Endothelial cell of umbilical vein (primary cell): ENCODE data around the gene MSH3. TPM values are rescaled to one million over a fixed set of nuclear protein-coding genes. Genes with fewer than 3 reads are reported as not detected.
"Not testable (repeated sequence)": the region's sequence is repeated elsewhere in the genome, so short reads cannot be mapped to it uniquely, and the experiment has no call there.

Experiments used
- BruUV-seq: library from RNA; stranded (reverse); fragments of 400-500 nt; replicated peaks from 2 replicates; lab custom pipeline; 2021; lab: Mats Ljungman, UMichigan
- CTCF ChIA-PET: fragments of 300-600, 350-600 bp; sonication (Branson Sonifier 250); formaldehyde crosslinking; loops from one replicate; lab custom pipeline; 2021; ENCODE audit warnings: antibody characterized with exemption, inconsistent platforms; lab: Charles Lee
- POLR2A ChIA-PET: fragments of 300-600, 350-600 bp; sonication (Branson Sonifier 250); formaldehyde crosslinking; loops from one replicate; lab custom pipeline; 2021; ENCODE audit warnings: antibody characterized with exemption, inconsistent platforms; lab: Charles Lee
- DNase-seq: peaks from one replicate; pipeline ENCODE4 v3.0.0-alpha.2; 2011; ENCODE audit warnings: low read depth, low spot score
- FAIRE-seq: peaks from 2 replicates; lab custom pipeline; 2011; peaks lifted over from hg19 to GRCh38; lab: Jason Lieb, UNC
- H2AFZ ChIP-seq: 2 replicates; pipeline ENCODE4 v1.6.0; 2012; ENCODE audit warnings: low read depth, low read length, control low read depth, inconsistent platforms
- H3K27ac ChIP-seq: 2 replicates; pipeline ENCODE4 v1.5.1; 2011; ENCODE audit warnings: low read depth, mild to moderate bottlenecking, control low read depth, low read length, moderate library complexity; ENCODE audit not compliant: insufficient read depth
- H3K27me3 ChIP-seq, 2 experiments: 2 replicates each; pipeline versions ENCODE4 v1.6.0 to v1.6.1; 2011; ENCODE audit warnings: low read length in 2 of 2, mixed read lengths in 1 of 2; ENCODE audit not compliant: control insufficient read depth in 2 of 2, insufficient read depth in 2 of 2
- H3K36me3 ChIP-seq, 2 experiments: 2 replicates in 1 of 2; 3 replicates in 1 of 2; pipeline ENCODE4 v1.5.1; 2011; ENCODE audit warnings: low read length in 2 of 2, mild to moderate bottlenecking in 1 of 2, moderate library complexity in 1 of 2; ENCODE audit not compliant: control insufficient read depth in 2 of 2, insufficient read depth in 2 of 2; ENCODE audit errors: extremely low read depth in 1 of 2
- H3K4me1 ChIP-seq: 3 replicates; pipeline ENCODE4 v1.5.1; 2011; ENCODE audit warnings: mild to moderate bottlenecking, low read length; ENCODE audit not compliant: control insufficient read depth, insufficient read depth; ENCODE audit errors: extremely low read depth
- H3K4me2 ChIP-seq: 2 replicates; pipeline ENCODE4 v1.6.1; 2011; ENCODE audit warnings: low read length, control low read depth, mixed read lengths; ENCODE audit not compliant: insufficient read depth
- H3K4me3 ChIP-seq, 3 experiments: fragments of 200-600 bp in 1 of 3; sonication (generic), shearing (Covaris generic) in 1 of 3; replicated peaks in 1 of 3; 2 replicates each; pipeline ENCODE4 v1.5.1; 2011 to 2016; ENCODE audit warnings: control low read depth in 3 of 3, low read length in 3 of 3, mild to moderate bottlenecking in 2 of 3, inconsistent platforms in 1 of 3, low read depth in 1 of 3, moderate library complexity in 1 of 3; ENCODE audit not compliant: insufficient read depth in 1 of 3
- H3K79me2 ChIP-seq: 2 replicates; pipeline ENCODE4 v1.6.0; 2012; ENCODE audit warnings: low read length, inconsistent platforms; ENCODE audit not compliant: control insufficient read depth, insufficient read depth
- H3K9ac ChIP-seq: replicated peaks from 2 replicates; pipeline ENCODE3; 2011; ENCODE audit warnings: low read length, control low read depth; ENCODE audit not compliant: insufficient read depth; ENCODE audit errors: extremely low read depth
- H3K9me1 ChIP-seq: replicated peaks from 3 replicates; pipeline ENCODE4 v1.6.0; 2011; ENCODE audit warnings: mild to moderate bottlenecking, low read length; ENCODE audit not compliant: control insufficient read depth, insufficient read depth; ENCODE audit errors: extremely low read depth
- H3K9me3 ChIP-seq: replicated peaks from 2 replicates; pipeline ENCODE4 v1.5.1; 2012; ENCODE audit warnings: low read length, inconsistent platforms; ENCODE audit not compliant: control insufficient read depth, insufficient read depth
- H4K20me1 ChIP-seq: replicated peaks from 2 replicates; pipeline ENCODE3; 2011; ENCODE audit warnings: mild to moderate bottlenecking, low read length; ENCODE audit not compliant: control insufficient read depth, insufficient read depth; ENCODE audit errors: extremely low read depth
- EZH2 ChIP-seq: IDR thresholded peaks from 2 replicates; pipeline ENCODE4 v1.6.1; 2012; ENCODE audit warnings: borderline replicate concordance, low read depth, mild to moderate bottlenecking, moderate library complexity, low read length, inconsistent platforms; ENCODE audit not compliant: severe bottlenecking
- FOS ChIP-seq: IDR thresholded peaks from 2 replicates; pipeline ENCODE4 v1.6.1; 2011; ENCODE audit warnings: mild to moderate bottlenecking, low read length, moderate library complexity, borderline replicate concordance; ENCODE audit not compliant: insufficient read depth
- GATA2 ChIP-seq: IDR thresholded peaks from 2 replicates; pipeline ENCODE4 v1.7.0; 2011; ENCODE audit warnings: low read depth, mild to moderate bottlenecking, moderate library complexity, mixed read lengths, low read length; ENCODE audit not compliant: insufficient read length, insufficient read depth
- JUN ChIP-seq: IDR thresholded peaks from 2 replicates; pipeline ENCODE4 v1.6.1; 2011; ENCODE audit warnings: borderline replicate concordance, low read depth; ENCODE audit not compliant: insufficient read length, insufficient read depth
- MAX ChIP-seq: IDR thresholded peaks from 2 replicates; pipeline ENCODE4 v1.6.1; 2011; ENCODE audit not compliant: insufficient read depth, insufficient read length
- MYC ChIP-seq: IDR thresholded peaks from one replicate; pipeline ENCODE4 v1.6.1; 2011; ENCODE audit warnings: mild to moderate bottlenecking, low read depth, low read length
- POLR2A ChIP-seq: IDR thresholded peaks from 2 replicates; pipeline ENCODE4 v1.6.1; 2012; ENCODE audit warnings: low read depth, mild to moderate bottlenecking, control low read depth, low read length
- POLR2AphosphoS5 ChIP-seq: IDR thresholded peaks from 2 replicates; pipeline ENCODE4 v1.6.1; 2012; ENCODE audit warnings: low read depth, mild to moderate bottlenecking, control low read depth, low read length, moderate library complexity; ENCODE audit not compliant: insufficient read depth
- dilution Hi-C: fragments of 300-500 bp; cut with MboI; formaldehyde crosslinking; loops from one replicate; pipeline ENCODE4 v1.15.0; 2019; ENCODE audit warnings: low sequenced_read_pairs; ENCODE audit not compliant: extremely low pct_ligation_motif_present
- intact Hi-C: fragments of 100-400 bp; cut with micrococcal nuclease; formaldehyde crosslinking; loops from one replicate; pipeline ENCODE4 v1.10.0; 2022
- polyA plus RNA-seq, 4 experiments: library from polyadenylated mRNA; depleted of rRNA in 3 of 4; stranded (reverse) in 3 of 4; unstranded in 1 of 4; fragments of >200 nt; gene quantifications; 2 replicates each; pipeline versions ENCODE4 v1.2.1 to v1.2.3, GENCODE V29; 2011 to 2012; ENCODE audit warnings: missing spikeins in 1 of 4
- total RNA-seq: library from RNA; stranded (reverse); gene quantifications from 2 replicates; pipeline ENCODE4 v1.2.3, GENCODE V29; 2021
- TF ChIP-seq, protein P1 (sequence below), 2 donors: IDR thresholded peaks; 1 replicate in 1 of 2; 2 replicates in 1 of 2; pipeline ENCODE4 v1.5.1; 2011; ENCODE audit warnings: low read length in 2 of 2, mild to moderate bottlenecking in 2 of 2, moderate library complexity in 2 of 2, control low read depth in 1 of 2, inconsistent platforms in 1 of 2, low read depth in 1 of 2; ENCODE audit not compliant: insufficient read depth in 1 of 2; ENCODE audit errors: extremely low read depth in 1 of 2

The MSH3 gene
- total and polyA plus RNA-seq, 2 donors (not counting 3 experiments of a cell fraction or from before 2014, with no cell fraction given), result 2.0 to 13.0 TPM

- Histone ChIP-seq H3K9me3 (no peaks in the 10 kb centered on the region), H3K4me1 (no peaks in the 10 kb centered on the region), H3K4me2 (no peak overlapping the region), H3K79me2 (no peaks in the 10 kb centered on the region), H3K27ac (no peak overlapping the region), H3K9me1 (no peaks in the 10 kb centered on the region), H3K27me3 (no peaks in the 10 kb centered on the region), H3K9ac (no peak overlapping the region), H3K36me3 (no peaks in the 10 kb centered on the region), H3K4me3 (no peak overlapping the region), H2AFZ (no peak overlapping the region), H4K20me1 (no peaks in the 10 kb centered on the region)
- no peak for TF ChIP-seq POLR2A
- no peak for TF ChIP-seq MAX
- no peak for TF ChIP-seq POLR2AphosphoS5
- TF ChIP-seq GATA2, result no peak
- TF ChIP-seq EZH2, result no peak
- no peak for TF ChIP-seq FOS
- no peak for TF ChIP-seq JUN
- TF ChIP-seq, protein P1, sequence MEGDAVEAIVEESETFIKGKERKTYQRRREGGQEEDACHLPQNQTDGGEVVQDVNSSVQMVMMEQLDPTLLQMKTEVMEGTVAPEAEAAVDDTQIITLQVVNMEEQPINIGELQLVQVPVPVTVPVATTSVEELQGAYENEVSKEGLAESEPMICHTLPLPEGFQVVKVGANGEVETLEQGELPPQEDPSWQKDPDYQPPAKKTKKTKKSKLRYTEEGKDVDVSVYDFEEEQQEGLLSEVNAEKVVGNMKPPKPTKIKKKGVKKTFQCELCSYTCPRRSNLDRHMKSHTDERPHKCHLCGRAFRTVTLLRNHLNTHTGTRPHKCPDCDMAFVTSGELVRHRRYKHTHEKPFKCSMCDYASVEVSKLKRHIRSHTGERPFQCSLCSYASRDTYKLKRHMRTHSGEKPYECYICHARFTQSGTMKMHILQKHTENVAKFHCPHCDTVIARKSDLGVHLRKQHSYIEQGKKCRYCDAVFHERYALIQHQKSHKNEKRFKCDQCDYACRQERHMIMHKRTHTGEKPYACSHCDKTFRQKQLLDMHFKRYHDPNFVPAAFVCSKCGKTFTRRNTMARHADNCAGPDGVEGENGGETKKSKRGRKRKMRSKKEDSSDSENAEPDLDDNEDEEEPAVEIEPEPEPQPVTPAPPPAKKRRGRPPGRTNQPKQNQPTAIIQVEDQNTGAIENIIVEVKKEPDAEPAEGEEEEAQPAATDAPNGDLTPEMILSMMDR (IDR thresholded peaks at IDR 0.05; ENCODE audit: extremely low read depth in 1 of 2, insufficient read depth in 1 of 2, low read depth in 1 of 2, low read length in 2 of 2), result no peak
- TF ChIP-seq MYC, result no peak
- DNase-seq (no peak), FAIRE-seq (no peak)
- BruUV-seq, result no TSS peak
- CTCF ChIA-PET, result no interaction called here
- intact Hi-C loops, result no loop called here
- POLR2A ChIA-PET, result no interaction called here
- dilution Hi-C loops, result no loop called here
Measured at GRCh38 chr5:80782626-80783025, 128.2 kb downstream of the MSH3 start.

DNA sequence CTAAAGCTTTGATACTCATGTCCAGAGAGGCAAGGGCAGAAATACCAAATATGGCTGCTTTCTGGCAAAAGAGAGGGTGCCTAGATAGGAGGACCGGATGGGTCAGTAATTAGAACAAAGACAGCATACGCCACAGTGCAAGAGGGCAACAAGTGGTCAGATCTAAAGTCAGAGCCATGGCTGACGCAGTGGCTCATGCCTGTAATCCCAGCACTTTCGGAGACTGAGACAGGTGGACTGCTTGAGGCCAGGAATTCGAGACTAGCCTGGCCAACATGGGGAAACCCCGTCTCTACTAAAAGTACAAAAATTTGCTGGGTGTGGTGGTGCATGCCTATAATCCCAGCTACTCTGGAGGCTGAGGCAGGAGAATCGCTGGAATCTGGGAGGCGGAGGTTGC lies 129.3 kb downstream of the MSH3 start:
- POLR2A ChIA-PET, H3K9me1 ChIP-seq, BruUV-seq, H2AFZ ChIP-seq, H3K4me1 ChIP-seq, H3K27me3 ChIP-seq, H3K9ac ChIP-seq, dilution Hi-C loops, H3K36me3 ChIP-seq, FAIRE-seq, H4K20me1 ChIP-seq, H3K27ac ChIP-seq, intact Hi-C loops, DNase-seq, H3K4me3 ChIP-seq, CTCF ChIA-PET, H3K79me2 ChIP-seq, H3K4me2 ChIP-seq, H3K9me3 ChIP-seq: not testable (repeated sequence)
